ENCODE data around the gene CWF19L2. TPM values are rescaled to one million over a fixed set of nuclear protein-coding genes. Genes with fewer than 3 reads are reported as not detected.

Gene CWF19L2
- total RNA-seq, 1 experiment from 2014 or later: 7.0 TPM

GRCh38 chr11:107446822-107447431, 10.7 kb downstream of the CWF19L2 start (continued):
- no peak for TF ChIP-seq YY1 (IDR thresholded peaks at IDR 0.05; ENCODE audit: extremely low read depth, insufficient replicate concordance, low read depth, low read length)

DNA sequence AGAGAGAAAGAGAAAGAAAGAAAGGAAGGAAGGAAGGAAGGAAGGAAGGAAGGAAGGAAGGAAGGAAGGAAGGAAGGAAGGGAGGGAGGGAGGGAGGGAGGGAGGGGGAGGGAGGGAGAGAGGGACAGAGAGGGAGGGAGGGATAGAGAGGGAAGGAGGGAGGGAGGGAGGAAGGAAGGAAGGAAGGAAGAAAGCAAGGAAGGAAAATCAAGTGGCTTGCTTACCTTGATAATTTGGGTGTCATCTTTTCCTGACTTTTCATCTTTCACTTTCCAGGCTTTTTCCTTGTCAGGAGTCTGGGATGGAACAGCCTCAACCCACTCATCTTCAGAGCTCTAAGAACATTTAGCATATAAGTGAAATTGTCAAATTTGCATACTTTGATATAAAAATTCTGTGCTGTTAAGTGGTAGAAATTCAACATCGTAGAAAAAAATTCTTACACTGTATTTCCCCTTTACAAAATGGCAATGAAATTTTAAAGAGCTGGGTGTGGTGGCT, 14.9 kb downstream of the CWF19L2 start:
- intact Hi-C loops (cut with micrococcal nuclease): no loop called here
- H3K4me3 ChIP-seq (replicated peaks in 1 of 2; ENCODE audit: low read depth in 1 of 2, low read length in 2 of 2): no peak overlapping the region
- CTCF ChIA-PET: no interaction called here
- H4K20me1 ChIP-seq (ENCODE audit: insufficient read depth): no peaks in the 10 kb centered on the region
- H3K79me2 ChIP-seq (ENCODE audit: insufficient read depth, low read length): peaks cover 17% of the 10 kb centered on the region
- no peak overlapping the region for H3K27ac ChIP-seq (ENCODE audit: low read depth, low read length)
- H3K4me2 ChIP-seq (ENCODE audit: low read length): no peak overlapping the region
- BruUV-seq (replicated peaks): no TSS peak
- no peak overlapping the region for H2AFZ ChIP-seq (ENCODE audit: low read depth, low read length, poor library complexity, severe bottlenecking)
- POLR2A ChIA-PET: no interaction called here
- no peaks in the 10 kb centered on the region for H3K27me3 ChIP-seq (ENCODE audit: insufficient read depth, low read length)
- peaks cover 3 to 8% of the 10 kb centered on the region in 2 experiments; a peak in 1 of 4 replicates for H3K36me3 ChIP-seq (ENCODE audit: control insufficient read depth in 1 of 2, insufficient read depth in 2 of 2, low read length in 2 of 2)
- H3K4me1 ChIP-seq (ENCODE audit: control insufficient read depth in 1 of 2, insufficient read depth in 2 of 2, low read length in 2 of 2): no peaks in the 10 kb centered on the region
- TF ChIP-seq CBX3 (IDR thresholded peaks at IDR 0.05; ENCODE audit: low read depth) (no peak), POLR2A (IDR thresholded peaks at IDR 0.05; ENCODE audit: borderline replicate concordance, extremely low read depth, insufficient read depth, insufficient read length) (no peak), FOSL1 (IDR thresholded peaks at IDR 0.05; ENCODE audit: low read depth) (no peak), SIN3A (IDR thresholded peaks at IDR 0.05; ENCODE audit: low read depth) (no peak), SRF (IDR thresholded peaks at IDR 0.05; ENCODE audit: low read depth) (no peak), EZH2 (IDR thresholded peaks at IDR 0.05) (no peak), ELF1 (IDR thresholded peaks at IDR 0.05; ENCODE audit: borderline replicate concordance, low read depth) (no peak)
- H3K9me3 ChIP-seq (ENCODE audit: control insufficient read depth in 1 of 2, insufficient read depth in 1 of 2, low read depth in 1 of 2, low read length in 2 of 2): no peaks in the 10 kb centered on the region
- RAD21 ChIA-PET (ENCODE audit: low non-redundant PET in 1 of 2, low total read pairs in 2 of 2, uncharacterized antibody in 2 of 2, unreplicated experiment in 2 of 2): no interaction called here
- H3K9me2 ChIP-seq (ENCODE audit: insufficient read depth): no peaks in the 10 kb centered on the region
- no peak for DNase-seq (ENCODE audit: low read depth, low spot score)
- ATAC-seq: no peak
- H3K9ac ChIP-seq (ENCODE audit: low read length): no peak overlapping the region

- H3K36me3 ChIP-seq (ENCODE audit: control insufficient read depth in 1 of 2, insufficient read depth in 2 of 2, low read length in 2 of 2): peaks cover 3 to 8% of the 10 kb centered on the region in 2 experiments; a peak in 1 of 4 replicates
- no peaks in the 10 kb centered on the region for H3K9me2 ChIP-seq (ENCODE audit: insufficient read depth)
- H3K4me2 ChIP-seq (ENCODE audit: low read length): no peak overlapping the region
- H3K4me1 ChIP-seq (ENCODE audit: control insufficient read depth in 1 of 2, insufficient read depth in 2 of 2, low read length in 2 of 2): no peaks in the 10 kb centered on the region
- H3K27ac ChIP-seq (ENCODE audit: low read depth, low read length): no peak overlapping the region
- H3K9ac ChIP-seq (ENCODE audit: low read length): no peak overlapping the region
- H3K27me3 ChIP-seq (ENCODE audit: insufficient read depth, low read length): no peaks in the 10 kb centered on the region
- ChIA-PET POLR2A (no interaction called here), CTCF (no interaction called here), RAD21 (ENCODE audit: low non-redundant PET in 1 of 2, low total read pairs in 2 of 2, uncharacterized antibody in 2 of 2, unreplicated experiment in 2 of 2) (no interaction called here)
- intact Hi-C loops (cut with micrococcal nuclease): no loop called here
- H2AFZ ChIP-seq (ENCODE audit: low read depth, low read length, poor library complexity, severe bottlenecking): no peak overlapping the region
- no peaks in the 10 kb centered on the region; the same call in 1 of the 2 replicates for H3K79me2 ChIP-seq (ENCODE audit: insufficient read depth, low read length)
- H3K4me3 ChIP-seq (replicated peaks in 1 of 2; ENCODE audit: low read depth in 1 of 2, low read length in 2 of 2): no peak overlapping the region
- H4K20me1 ChIP-seq (ENCODE audit: insufficient read depth): no peaks in the 10 kb centered on the region
- no peaks in the 10 kb centered on the region for H3K9me3 ChIP-seq (ENCODE audit: control insufficient read depth in 1 of 2, insufficient read depth in 1 of 2, low read depth in 1 of 2, low read length in 2 of 2)
- DNase-seq (ENCODE audit: low read depth, low spot score) (no peak), ATAC-seq (no peak)
- no TSS peak for BruUV-seq (replicated peaks)
- no peak for TF ChIP-seq TCF7L2 (IDR thresholded peaks at IDR 0.05; ENCODE audit: borderline replicate concordance, extremely low read depth, insufficient read depth, insufficient read length)
- TF ChIP-seq YY1 (IDR thresholded peaks at IDR 0.05; ENCODE audit: extremely low read depth, insufficient replicate concordance, low read depth, low read length): no peak
- no peak for TF ChIP-seq EGR1 (IDR thresholded peaks at IDR 0.05; ENCODE audit: low read depth)
- TF ChIP-seq EZH2 (IDR thresholded peaks at IDR 0.05): no peak
- TF ChIP-seq, protein P1, sequence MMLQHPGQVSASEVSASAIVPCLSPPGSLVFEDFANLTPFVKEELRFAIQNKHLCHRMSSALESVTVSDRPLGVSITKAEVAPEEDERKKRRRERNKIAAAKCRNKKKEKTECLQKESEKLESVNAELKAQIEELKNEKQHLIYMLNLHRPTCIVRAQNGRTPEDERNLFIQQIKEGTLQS (IDR thresholded peaks at IDR 0.05): no peak
- TF ChIP-seq JUND (IDR thresholded peaks at IDR 0.05): no peak
- TF ChIP-seq FOSL1 (IDR thresholded peaks at IDR 0.05; ENCODE audit: low read depth): no peak
- TF ChIP-seq, protein P2, sequence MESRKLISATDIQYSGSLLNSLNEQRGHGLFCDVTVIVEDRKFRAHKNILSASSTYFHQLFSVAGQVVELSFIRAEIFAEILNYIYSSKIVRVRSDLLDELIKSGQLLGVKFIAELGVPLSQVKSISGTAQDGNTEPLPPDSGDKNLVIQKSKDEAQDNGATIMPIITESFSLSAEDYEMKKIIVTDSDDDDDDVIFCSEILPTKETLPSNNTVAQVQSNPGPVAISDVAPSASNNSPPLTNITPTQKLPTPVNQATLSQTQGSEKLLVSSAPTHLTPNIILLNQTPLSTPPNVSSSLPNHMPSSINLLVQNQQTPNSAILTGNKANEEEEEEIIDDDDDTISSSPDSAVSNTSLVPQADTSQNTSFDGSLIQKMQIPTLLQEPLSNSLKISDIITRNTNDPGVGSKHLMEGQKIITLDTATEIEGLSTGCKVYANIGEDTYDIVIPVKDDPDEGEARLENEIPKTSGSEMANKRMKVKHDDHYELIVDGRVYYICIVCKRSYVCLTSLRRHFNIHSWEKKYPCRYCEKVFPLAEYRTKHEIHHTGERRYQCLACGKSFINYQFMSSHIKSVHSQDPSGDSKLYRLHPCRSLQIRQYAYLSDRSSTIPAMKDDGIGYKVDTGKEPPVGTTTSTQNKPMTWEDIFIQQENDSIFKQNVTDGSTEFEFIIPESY (IDR thresholded peaks at IDR 0.05; ENCODE audit: extremely low read depth, insufficient replicate concordance, low read length): no peak
- no peak for TF ChIP-seq SP1 (IDR thresholded peaks at IDR 0.05; ENCODE audit: low read depth)
These were observed 17.9 kb downstream of the CWF19L2 start for GRCh38 chr11:107439586-107440167.

Data from HCT116 (cell line).